SU-DHL-6 (cell line): Measurements from ENCODE around the gene TNIK.

Source experiments
- H2AFZ ChIP-seq: fragments of 200-600 bp; sonication (generic); 2 replicates; pipeline ENCODE4 v1.6.1; 2014; ENCODE audit warnings: low read depth, mild to moderate bottlenecking, moderate library complexity, mixed read lengths, antibody characterized with exemption, low read length; ENCODE audit not compliant: severe bottlenecking
- H3F3A ChIP-seq: fragments of 200-600 bp; shearing (Covaris generic); 2 replicates; pipeline ENCODE4 v1.6.0; 2016; ENCODE audit warnings: antibody characterized with exemption, mild to moderate bottlenecking; ENCODE audit not compliant: insufficient read depth
- H3K27ac ChIP-seq: fragments of 200-600 bp; sonication (generic); 2 replicates; pipeline ENCODE4 v1.5.1; 2016; ENCODE audit warnings: low read depth, mild to moderate bottlenecking, low read length, moderate library complexity, mixed read lengths
- H3K27me3 ChIP-seq: fragments of 200-600 bp; sonication (generic), shearing (Covaris generic); 2 replicates; pipeline ENCODE4 v1.6.0; 2014; ENCODE audit warnings: mild to moderate bottlenecking, low read length
- H3K36me3 ChIP-seq: fragments of 200-600 bp; sonication (generic); 2 replicates; pipeline ENCODE4 v1.6.1; 2014; ENCODE audit warnings: mild to moderate bottlenecking, low read length, mixed read lengths
- H3K4me2 ChIP-seq: fragments of 300-600, 200-600 bp; shearing (Covaris generic), sonication (generic); 2 replicates; pipeline ENCODE4 v1.6.0; 2014; ENCODE audit warnings: low read length, low read depth, mild to moderate bottlenecking; ENCODE audit not compliant: poor library complexity, severe bottlenecking
- H3K4me3 ChIP-seq: fragments of 200-600 bp; sonication (generic); 2 replicates; pipeline ENCODE4 v1.5.1; 2014; ENCODE audit warnings: antibody characterized with exemption, low read length, mild to moderate bottlenecking, mixed read lengths; ENCODE audit not compliant: insufficient read depth, poor library complexity, severe bottlenecking
- H3K79me2 ChIP-seq: fragments of 200-600 bp; sonication (generic); 2 replicates; pipeline ENCODE4 v1.6.1; 2014; ENCODE audit warnings: mild to moderate bottlenecking, low read length, moderate library complexity; ENCODE audit not compliant: insufficient read depth
- H3K9ac ChIP-seq: fragments of 200-600 bp; sonication (generic); 2 replicates; pipeline ENCODE4 v1.7.0; 2014; ENCODE audit warnings: mild to moderate bottlenecking, low read length
- H3K9me2 ChIP-seq: fragments of 200-600 bp; sonication (generic); replicated peaks from 2 replicates; pipeline ENCODE4 v1.6.1; 2014; ENCODE audit warnings: low read length; ENCODE audit not compliant: insufficient read depth
- H3K9me3 ChIP-seq: fragments of 200-600 bp; sonication (generic); 2 replicates; pipeline ENCODE4 v1.6.1; 2014; ENCODE audit warnings: low read length, mixed read lengths; ENCODE audit not compliant: insufficient read depth
- H4K20me1 ChIP-seq: fragments of 200-600 bp; sonication (generic); 2 replicates; pipeline ENCODE4 v1.6.1; 2014; ENCODE audit warnings: low read depth, mild to moderate bottlenecking, antibody characterized with exemption, low read length, moderate library complexity, mixed read lengths
- EZH2phosphoT487 ChIP-seq: fragments of 200-600 bp; sonication (generic), shearing (Covaris generic); conservative IDR thresholded peaks from 2 replicates; pipeline ENCODE4 v1.6.1; 2018; ENCODE audit warnings: mild to moderate bottlenecking, antibody characterized with exemption, low read length, moderate library complexity, mixed read lengths
- TF ChIP-seq, protein P1 (sequence below): fragments of 200-600 bp; sonication (generic); IDR thresholded peaks from one replicate; pipeline ENCODE4 v1.5.1; 2017; ENCODE audit warnings: antibody characterized with exemption, mild to moderate bottlenecking, low read length, moderate library complexity; ENCODE audit not compliant: insufficient read depth, poor library complexity, severe bottlenecking

The TNIK gene

DNA sequence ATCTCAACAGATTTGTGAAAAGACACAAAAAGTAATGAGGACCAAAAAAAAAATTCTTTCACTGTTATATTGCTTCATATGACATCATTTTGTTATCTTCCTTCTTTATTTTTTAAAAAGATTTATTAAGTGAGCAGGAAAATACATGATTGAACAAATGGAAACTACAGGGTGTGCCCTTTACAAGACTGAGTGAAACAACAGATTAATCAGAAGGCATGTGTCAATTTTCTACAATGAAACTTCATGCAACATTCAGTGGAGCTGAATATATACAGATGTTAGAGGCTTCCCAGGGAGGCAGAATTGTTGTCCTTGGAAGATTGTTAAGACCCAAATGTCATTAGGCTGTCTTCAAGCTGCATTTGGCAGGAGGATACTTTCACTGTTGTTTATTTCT lies 405.3 kb downstream of the TNIK start:
- no peaks in the 10 kb centered on the region for H3F3A ChIP-seq
- H3K9me3 ChIP-seq: no peaks in the 10 kb centered on the region
- no peaks in the 10 kb centered on the region for H3K27me3 ChIP-seq
- H3K36me3 ChIP-seq: no peaks in the 10 kb centered on the region
- H2AFZ ChIP-seq: no peak overlapping the region
- H3K79me2 ChIP-seq: no peaks in the 10 kb centered on the region
- no peaks in the 10 kb centered on the region for H4K20me1 ChIP-seq
- no peak overlapping the region for H3K9ac ChIP-seq
- H3K4me3 ChIP-seq: no peak overlapping the region
- no peak for TF ChIP-seq EZH2phosphoT487
- TF ChIP-seq, protein P1, sequence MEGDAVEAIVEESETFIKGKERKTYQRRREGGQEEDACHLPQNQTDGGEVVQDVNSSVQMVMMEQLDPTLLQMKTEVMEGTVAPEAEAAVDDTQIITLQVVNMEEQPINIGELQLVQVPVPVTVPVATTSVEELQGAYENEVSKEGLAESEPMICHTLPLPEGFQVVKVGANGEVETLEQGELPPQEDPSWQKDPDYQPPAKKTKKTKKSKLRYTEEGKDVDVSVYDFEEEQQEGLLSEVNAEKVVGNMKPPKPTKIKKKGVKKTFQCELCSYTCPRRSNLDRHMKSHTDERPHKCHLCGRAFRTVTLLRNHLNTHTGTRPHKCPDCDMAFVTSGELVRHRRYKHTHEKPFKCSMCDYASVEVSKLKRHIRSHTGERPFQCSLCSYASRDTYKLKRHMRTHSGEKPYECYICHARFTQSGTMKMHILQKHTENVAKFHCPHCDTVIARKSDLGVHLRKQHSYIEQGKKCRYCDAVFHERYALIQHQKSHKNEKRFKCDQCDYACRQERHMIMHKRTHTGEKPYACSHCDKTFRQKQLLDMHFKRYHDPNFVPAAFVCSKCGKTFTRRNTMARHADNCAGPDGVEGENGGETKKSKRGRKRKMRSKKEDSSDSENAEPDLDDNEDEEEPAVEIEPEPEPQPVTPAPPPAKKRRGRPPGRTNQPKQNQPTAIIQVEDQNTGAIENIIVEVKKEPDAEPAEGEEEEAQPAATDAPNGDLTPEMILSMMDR: no peak
- no peak overlapping the region for H3K27ac ChIP-seq
- no peak overlapping the region for H3K4me2 ChIP-seq
- H3K9me2 ChIP-seq: no peaks in the 10 kb centered on the region

DNA sequence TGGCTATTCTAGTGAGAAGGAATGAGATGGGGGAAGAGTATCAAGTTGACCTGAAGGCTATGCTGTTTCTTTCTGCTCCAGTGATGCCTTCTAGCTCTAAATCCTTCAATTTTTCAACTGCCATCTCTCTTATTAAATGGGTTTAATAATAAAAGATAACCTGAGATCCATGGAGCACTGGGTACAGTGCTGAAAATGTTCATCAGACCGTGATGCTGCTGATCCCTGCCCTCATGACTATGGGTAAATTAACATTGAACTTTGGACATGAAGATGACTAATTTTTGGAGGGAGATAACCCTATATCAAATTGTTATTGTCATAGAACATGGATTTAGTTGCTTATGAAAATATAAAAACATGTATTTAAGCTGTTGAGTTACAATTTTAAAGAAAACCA lies 406.0 kb downstream of the TNIK start:
- H3K4me3 ChIP-seq: no peak overlapping the region
- no peaks in the 10 kb centered on the region for H3K79me2 ChIP-seq
- H3K27me3 ChIP-seq: no peaks in the 10 kb centered on the region
- no peak overlapping the region for H3K27ac ChIP-seq
- no peaks in the 10 kb centered on the region for H3K9me2 ChIP-seq
- H3K36me3 ChIP-seq: no peaks in the 10 kb centered on the region
- TF ChIP-seq, protein P1: no peak
- TF ChIP-seq EZH2phosphoT487: no peak
- no peak overlapping the region for H3K4me2 ChIP-seq
- H3K9me3 ChIP-seq: no peaks in the 10 kb centered on the region
- H2AFZ ChIP-seq: no peak overlapping the region
- H3K9ac ChIP-seq: no peak overlapping the region
- no peaks in the 10 kb centered on the region for H3F3A ChIP-seq
- H4K20me1 ChIP-seq: no peaks in the 10 kb centered on the region

DNA sequence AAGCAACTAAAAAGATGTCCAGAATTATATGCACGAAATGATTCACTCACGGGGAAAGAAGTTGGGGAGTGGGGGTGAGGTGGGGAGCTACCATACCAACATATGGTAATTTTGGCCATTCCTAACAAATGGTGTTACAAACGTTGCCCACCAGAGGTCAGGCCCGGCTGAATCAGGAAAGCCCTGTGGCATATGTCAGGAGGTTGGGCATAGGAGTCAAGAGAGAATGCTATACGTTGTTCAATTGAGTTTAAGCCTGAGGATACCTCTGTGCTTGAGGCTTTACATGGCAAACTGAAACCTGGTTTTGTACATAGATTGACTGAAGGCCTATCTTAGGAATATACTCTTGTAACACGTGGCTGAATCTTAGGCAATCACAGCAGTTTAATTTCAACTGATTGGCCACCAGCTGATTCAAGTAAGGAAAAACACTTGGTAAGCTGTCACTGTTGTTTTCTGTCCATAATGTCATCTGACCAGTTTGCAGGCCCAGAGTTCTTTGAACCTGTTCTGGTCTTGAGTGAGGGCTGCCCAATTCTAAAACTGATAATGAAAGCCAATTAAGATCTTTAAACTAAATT lies 410.3 kb downstream of the TNIK start:
- Histone ChIP-seq H3F3A (no peaks in the 10 kb centered on the region), H4K20me1 (no peaks in the 10 kb centered on the region), H3K9ac (no peak overlapping the region), H3K27ac (no peak overlapping the region), H2AFZ (no peak overlapping the region), H3K4me2 (no peak overlapping the region), H3K36me3 (no peaks in the 10 kb centered on the region), H3K27me3 (no peaks in the 10 kb centered on the region), H3K79me2 (no peaks in the 10 kb centered on the region), H3K9me2 (no peaks in the 10 kb centered on the region), H3K4me3 (no peak overlapping the region), H3K9me3 (no peaks in the 10 kb centered on the region)
- TF ChIP-seq, protein P1: peak; percentile 24
- no peak for TF ChIP-seq EZH2phosphoT487

DNA sequence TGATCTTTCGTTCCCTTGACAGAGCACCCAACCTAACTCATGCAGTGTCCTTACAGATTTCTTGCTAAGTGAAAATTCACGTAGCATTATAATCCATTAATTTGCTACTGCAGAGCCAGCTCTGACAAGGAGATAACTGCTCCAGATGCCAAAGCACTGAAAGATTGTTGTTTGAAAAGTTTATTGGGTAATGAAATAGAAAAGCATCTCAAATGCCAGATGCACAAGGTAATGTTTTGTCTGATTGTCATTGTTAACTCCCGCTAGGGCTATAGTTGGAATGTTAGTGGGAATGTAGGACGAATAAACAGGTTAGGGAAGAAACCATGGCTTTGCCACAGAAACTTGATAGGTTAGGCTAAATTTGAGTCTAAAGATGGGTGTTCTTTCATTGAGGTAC lies 413.4 kb downstream of the TNIK start:
- Histone ChIP-seq H3F3A (no peaks in the 10 kb centered on the region), H3K36me3 (no peaks in the 10 kb centered on the region), H4K20me1 (no peaks in the 10 kb centered on the region), H3K9me3 (no peaks in the 10 kb centered on the region), H3K27ac (no peak overlapping the region), H3K4me2 (no peak overlapping the region), H3K27me3 (no peaks in the 10 kb centered on the region), H3K4me3 (no peak overlapping the region), H3K9ac (no peak overlapping the region), H2AFZ (no peak overlapping the region), H3K9me2 (no peaks in the 10 kb centered on the region), H3K79me2 (no peaks in the 10 kb centered on the region)
- TF ChIP-seq, protein P1: no peak
- no peak for TF ChIP-seq EZH2phosphoT487
